Measurements from ENCODE around the gene SEC24B.
"Not testable (repeated sequence)": the region's sequence is repeated elsewhere in the genome, so short reads cannot be mapped to it uniquely, and the experiment has no call there.

Gene SEC24B

GRCh38 chr4:109579997-109580396 lies 146.4 kb downstream of the SEC24B start:
- DNase-seq (ENCODE audit: low spot score): not testable (repeated sequence)

GRCh38 chr4:109588176-109588575 lies 154.6 kb downstream of the SEC24B start:
- DNase-seq (ENCODE audit: low spot score): no peak

- DNase-seq (ENCODE audit: low spot score): no peak
Observed at GRCh38 chr4:109589119-109589518, 155.5 kb downstream of the SEC24B start.

- no peak for DNase-seq (ENCODE audit: low spot score)
Observed at GRCh38 chr4:109589605-109590004, 156.0 kb downstream of the SEC24B start.

Data from HuH-7.5 (cell line).